HG02981 (cell line): ENCODE results near the gene AIFM2.
"Not testable (repeated sequence)": the region's sequence is repeated elsewhere in the genome, so short reads cannot be mapped to it uniquely, and the experiment has no call there.

Experiments
- ATAC-seq: cut with Tn5 transposase; IDR thresholded peaks from one replicate; pipeline ENCODE4 v1.9.1; 2021; ENCODE audit warnings: mild to moderate bottlenecking, moderate library complexity; ENCODE audit not compliant: unreplicated experiment

AIFM2 gene

DNA sequence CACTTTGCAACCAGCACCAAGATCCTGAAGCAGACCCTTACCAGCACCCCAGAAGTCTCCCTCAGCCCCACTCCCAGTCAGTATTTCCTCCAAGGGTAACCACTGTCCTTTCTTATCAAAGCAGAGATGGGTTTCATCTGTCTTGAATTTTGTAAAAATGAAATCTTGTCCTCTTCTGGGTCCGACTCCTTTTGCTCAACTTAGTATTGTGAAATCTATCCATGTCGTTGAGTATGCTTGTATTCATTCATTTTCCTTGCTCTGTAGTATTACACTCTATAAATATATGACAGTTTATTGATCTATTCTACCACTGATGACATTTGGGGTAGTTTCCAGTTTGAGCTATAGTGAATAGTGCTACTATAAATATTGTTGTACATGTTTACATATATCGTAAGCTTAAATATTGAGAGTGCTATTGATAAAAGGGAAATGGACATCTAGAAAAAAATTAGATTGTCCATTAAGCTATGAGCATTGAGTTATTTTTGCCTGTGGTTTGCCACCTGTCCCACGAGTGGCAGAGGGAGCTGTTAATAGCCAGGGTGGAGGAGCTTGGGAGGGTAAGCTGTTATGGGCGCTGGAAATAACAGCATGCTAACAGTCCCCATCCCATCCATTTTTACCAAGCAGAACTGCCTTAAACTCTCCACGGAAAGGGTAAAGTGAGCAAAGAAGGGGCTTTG lies 36.5 kb downstream of the AIFM2 start:
- ATAC-seq: no peak

DNA sequence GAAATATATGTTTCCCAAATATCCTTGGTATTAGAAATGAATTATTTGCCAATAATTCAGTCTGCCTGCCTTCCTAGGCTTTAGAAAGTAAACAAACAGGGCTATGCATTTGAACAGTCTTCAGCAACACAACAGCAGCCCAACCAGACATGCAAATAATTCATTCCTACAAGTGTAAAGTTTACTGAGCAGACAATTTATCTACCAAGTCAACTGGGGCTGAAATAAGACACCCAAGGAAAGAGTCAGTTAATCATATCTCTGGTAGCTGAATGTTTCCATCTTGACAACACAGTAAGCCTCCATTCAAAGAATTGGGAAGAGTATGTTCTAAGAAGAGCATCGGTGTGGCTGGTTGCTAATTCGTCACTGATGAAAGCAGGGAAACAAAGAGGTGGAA lies 38.4 kb downstream of the AIFM2 start:
- ATAC-seq: no peak

DNA sequence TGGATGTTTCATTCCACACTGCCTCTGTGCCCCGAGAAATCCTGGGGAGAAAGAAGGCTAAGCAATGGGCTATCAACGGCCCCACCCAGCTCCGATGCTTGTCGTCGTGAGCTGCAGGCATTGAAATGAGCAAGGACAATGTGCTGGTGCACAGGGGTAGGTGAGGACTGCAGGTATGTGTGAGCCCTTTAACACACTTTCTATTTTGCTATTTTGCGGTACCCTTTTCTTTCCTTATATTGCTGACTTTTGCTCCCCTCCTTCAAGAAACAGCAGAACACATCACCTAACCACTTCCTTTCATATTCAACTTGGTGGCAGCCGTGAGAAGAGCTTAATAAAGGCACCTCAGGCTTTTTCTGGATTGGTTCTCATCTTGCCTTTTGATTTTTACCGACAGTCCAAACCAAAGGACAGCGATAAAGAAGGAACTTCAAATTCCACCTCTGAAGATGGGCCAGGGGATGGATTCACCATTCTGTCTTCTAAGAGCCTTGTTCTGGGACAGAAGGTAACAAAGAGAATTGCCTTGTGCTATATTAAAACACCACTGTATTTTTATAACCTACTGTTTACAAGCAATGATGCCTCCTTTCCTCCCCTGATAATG lies 39.2 kb downstream of the AIFM2 start:
- no peak for ATAC-seq

GRCh38 chr10:70092389-70092718 lies 40.3 kb downstream of the AIFM2 start:
- ATAC-seq: no peak

- no peak for ATAC-seq
These were observed 41.7 kb downstream of the AIFM2 start for GRCh38 chr10:70090951-70091350.

DNA sequence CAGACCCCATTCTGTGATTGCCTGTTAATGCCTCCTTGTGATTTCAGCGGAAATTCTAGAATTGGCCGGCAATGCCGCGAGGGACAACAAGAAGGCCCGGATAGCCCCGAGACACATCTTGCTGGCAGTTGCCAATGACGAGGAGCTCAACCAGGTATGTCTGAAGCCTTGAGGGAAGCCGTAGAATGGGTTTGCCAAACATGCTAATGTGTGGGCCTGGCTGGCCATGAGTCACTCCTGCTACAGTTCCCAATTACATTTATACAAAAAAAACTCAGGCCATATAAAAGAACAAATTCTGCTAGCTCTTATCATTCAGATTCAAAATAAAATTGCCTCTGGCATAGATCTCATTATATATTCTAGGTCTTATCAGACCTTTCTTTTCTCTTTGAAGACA lies 42.6 kb downstream of the AIFM2 start:
- ATAC-seq: no peak

- ATAC-seq: no peak
These were observed 44.3 kb downstream of the AIFM2 start for GRCh38 chr10:70088308-70088698.

DNA sequence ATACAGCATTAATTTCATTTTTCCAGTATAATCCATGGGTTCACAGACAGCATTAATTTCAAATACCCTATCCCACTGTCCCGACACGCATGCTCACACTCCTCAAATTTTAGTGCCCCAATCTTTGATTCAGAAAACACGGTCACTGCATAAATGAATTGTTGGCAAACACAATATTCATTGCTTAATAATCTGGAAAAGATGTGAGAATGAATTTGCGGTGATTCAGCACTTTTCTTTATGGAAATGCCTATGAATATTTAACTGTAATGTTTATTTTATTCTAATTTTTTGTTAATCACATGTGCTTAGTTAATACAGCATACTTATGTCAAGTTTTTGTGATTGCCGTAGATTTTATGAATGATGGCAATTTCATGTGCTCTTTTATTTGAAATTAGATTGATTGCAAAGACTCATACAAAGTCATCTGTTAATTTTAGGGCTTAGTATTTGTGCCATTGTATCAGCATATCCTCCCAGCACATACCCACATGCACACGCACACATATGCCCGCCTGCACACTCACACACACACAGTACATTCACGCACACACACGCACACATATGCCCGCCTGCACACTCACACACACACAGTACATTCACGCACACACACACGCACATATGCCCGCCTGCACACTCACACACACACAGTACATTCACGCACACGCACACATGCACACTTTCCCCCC lies 44.9 kb downstream of the AIFM2 start:
- ATAC-seq: no peak

DNA sequence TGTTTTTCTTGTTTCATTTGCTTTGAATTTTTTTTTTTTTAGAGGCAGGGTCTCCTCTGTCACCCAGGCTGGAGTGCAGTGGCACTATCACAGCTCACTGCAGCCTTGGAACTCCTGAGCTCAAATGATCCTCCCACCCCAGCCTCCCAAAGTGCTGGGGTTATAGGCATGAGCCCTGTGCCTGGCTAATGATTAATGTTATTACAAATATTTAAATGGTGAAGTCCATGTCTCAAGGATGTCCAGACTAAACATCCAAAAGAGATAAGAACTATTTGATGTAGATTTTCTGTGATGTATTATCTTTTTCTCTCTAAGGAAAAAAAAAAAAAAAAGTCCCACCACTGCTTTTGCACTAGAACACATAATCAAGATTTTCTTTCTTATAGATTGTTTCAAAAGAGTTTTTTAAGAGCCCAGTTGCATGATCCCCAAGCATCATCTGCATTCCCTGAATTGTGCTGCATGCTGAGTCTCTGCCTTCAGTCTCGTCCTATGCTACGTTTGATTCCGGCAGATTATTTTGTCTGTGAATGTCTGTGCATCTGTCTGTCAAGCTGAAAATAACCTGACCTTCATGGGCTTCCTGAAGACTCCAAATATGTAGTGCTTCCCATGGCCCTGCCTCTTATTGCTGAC lies 46.5 kb downstream of the AIFM2 start:
- ATAC-seq: no peak

GRCh38 chr10:70084189-70084588 lies 48.4 kb downstream of the AIFM2 start:
- no peak for ATAC-seq

DNA sequence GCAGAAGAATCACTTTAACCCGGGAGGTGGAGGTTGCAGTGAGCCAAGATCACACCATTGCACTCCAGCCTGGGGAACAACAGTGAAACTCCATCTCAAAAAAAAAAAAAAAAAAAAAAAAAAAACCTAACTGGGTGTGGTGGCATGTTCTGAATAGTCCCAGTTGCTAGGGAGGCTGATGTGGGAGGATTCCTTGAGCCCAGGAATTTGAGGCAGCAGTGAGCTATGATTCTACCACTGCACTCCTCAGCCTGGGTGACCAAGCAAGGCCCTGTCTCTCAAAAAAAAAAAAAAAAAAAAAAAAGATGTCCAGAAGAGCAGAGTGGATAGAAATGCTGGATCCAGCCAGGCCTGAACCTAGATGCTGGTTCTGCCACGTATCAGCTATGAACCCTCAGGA lies 51.8 kb downstream of the AIFM2 start:
- not testable (repeated sequence) for ATAC-seq

DNA sequence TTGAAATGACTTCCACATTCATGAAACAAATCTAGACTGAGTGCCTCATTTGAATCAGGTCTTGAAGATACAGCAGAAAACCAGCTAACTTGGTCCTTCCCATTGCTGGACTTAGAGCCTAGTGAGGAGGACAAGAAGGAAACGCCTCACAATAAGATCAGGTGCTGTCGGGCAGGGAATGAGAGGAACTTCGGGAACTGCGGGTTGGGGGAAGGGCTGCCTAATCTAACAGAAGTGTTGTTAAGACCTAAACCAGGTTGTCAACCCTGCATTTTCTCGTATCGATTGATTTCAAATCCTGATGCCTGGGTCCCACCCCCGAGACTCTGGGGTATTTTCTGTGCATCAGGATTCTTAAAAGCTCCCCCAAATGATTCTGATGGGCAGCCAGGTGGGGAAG lies 53.7 kb downstream of the AIFM2 start:
- no peak for ATAC-seq

DNA sequence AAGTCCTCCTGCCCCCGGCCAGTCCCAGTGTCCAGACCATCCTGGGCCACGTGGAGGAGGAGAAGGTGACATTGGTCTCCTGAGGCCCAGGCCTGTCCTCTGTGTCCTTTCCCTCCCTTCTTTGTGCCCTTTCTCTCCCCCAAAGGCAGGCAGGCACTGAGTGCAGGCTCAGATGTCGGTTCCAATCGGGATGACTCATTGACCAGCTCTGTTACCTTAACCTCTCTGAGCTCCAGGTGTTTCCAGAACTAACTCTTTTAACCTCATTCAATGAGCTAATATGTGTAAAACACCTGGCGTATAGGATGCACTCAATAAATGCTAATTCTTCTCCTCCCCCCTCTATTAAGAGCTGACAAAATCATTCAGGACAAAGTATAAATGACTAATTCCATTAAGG lies 54.3 kb downstream of the AIFM2 start:
- no peak for ATAC-seq

GRCh38 chr10:70074971-70075370 lies 57.7 kb downstream of the AIFM2 start:
- ATAC-seq: no peak

DNA sequence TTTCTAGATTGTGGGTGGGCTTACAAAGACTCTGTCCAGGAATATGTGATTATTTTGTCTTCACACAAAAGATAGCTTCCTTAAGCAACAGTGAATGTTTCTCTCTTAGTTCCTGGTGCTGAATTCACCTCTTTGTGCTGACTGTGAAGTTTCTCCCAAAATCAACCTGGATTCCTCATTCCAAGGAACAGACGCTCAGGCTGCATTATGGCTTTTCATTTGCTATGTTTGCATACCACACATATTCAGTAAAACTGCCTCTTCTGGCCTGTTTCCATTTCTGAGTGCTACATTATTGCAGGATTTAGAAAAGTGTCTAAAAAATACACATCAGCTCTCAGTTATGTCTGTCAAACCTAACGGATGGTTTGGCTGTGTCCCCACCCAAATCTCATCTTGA lies 58.5 kb downstream of the AIFM2 start:
- no peak for ATAC-seq

DNA sequence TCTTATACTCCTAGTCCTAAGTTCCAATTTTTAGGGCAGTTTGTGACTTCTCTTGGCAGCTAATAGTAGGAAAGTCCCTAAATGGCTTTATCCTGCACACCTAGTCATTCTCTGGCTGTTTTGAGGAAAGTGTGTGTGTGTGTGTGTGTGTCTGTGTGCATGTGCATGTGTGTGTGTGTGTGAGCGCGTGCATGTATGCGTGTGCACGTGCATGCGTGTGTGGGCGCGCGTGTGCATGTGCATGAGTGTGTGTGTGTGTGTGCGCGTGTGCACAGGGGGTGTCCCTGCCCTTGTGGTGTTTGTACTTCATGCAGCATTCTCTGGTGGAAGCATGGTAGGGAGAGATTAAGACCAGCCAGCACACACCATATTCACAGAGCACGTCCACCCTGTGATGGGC lies 61.8 kb downstream of the AIFM2 start:
- no peak for ATAC-seq

DNA sequence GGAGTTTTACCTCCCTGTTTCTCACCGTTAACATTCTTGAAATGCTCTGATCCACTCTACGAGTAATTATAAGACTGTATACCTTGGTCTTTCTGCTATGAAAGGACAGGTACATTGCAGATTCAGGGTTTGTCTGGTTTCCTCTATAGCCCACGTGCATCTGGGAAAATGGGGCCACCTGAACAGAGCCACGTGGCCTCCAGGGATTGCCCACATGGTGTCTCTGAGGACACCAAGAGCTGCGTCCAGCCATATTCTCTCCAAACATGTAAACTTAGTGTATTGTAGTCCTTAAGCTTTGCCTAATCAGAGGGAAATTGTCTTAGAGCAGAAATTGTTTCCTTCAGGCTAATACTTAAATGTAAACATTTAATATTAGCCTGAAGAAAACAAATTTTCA lies 63.3 kb downstream of the AIFM2 start:
- ATAC-seq: no peak

DNA sequence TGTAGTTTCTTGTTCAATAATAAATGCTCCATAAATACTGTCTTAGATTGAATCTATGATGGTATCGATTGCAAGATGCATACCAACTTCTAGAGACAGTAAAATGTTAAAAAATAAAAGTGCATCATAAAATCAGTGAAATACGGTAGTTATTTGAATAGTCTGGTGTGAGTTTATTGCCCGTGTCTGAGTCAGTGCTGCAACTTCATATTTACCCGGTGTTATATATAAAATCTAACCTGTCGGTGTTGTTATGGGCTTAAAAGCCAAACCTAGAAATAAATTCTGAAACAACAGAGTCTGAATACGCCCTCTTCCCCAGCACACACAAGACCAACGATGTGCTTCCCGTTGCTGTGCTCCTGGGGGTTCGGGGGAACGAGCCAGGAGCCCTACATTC lies 63.7 kb downstream of the AIFM2 start:
- ATAC-seq: no peak

- no peak for ATAC-seq
These were observed 65.0 kb downstream of the AIFM2 start for GRCh38 chr10:70067586-70067985.

DNA sequence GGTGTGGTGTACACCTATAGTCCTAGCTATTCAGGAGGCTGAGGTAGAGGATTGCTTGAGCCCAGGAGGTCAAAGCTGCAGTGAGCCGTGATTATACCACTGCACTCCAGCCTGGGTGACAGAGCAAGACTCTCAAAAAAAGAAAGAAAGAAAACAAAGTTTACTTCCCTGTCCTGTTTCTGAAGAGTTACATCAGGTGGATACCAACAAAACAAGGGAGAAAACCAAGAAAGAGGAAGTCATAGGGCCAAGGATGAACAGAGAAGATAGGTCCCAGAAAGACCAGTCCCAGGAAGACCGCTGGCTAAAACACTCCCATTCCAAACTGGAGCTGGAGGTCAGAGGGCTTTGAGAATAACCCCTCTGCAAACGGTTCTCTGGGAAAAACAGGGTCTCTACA lies 66.4 kb downstream of the AIFM2 start:
- no peak for ATAC-seq

DNA sequence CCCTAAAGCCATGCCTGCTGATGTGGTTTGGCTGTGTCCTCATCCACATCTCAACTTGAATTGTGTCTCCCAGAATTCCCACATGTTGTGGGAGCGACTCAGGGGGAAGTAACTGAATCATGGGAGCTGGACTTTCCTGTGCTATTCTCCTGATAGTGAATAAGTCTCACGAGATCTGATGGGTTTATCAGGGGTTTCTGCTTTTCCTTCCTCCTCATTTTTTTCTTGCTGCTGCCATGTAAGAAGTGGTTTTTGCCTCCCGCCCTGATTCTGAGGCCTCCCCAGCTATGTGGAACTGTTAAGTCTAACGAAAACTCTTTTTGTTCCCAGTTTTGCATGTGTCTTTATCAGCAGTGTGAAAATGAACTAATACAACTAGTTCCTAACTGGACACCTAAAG lies 68.1 kb downstream of the AIFM2 start:
- no peak for ATAC-seq
